Measurements from ENCODE around the gene ZNF580. TPM values are rescaled to one million over a fixed set of nuclear protein-coding genes. Genes with fewer than 3 reads are reported as not detected.

The ZNF580 gene
- total RNA-seq, 1 donor from 2014 or later = 30.7 TPM

GRCh38 chr19:55650126-55650557 is 9.3 kb downstream of the ZNF580 start:
- H3K9me3 ChIP-seq = no peaks in the 10 kb centered on the region
- peaks cover 20% of the 10 kb centered on the region for H3K4me1 ChIP-seq
- H3K27ac ChIP-seq = no peak overlapping the region
- H3K36me3 ChIP-seq = peaks cover 7% of the 10 kb centered on the region
- DNase-seq = no peak
- intact Hi-C loops (cut with DNase I) = no loop called here
- no peak for TF ChIP-seq CTCF (IDR thresholded peaks at IDR 0.05)
- no peaks in the 10 kb centered on the region for H3K27me3 ChIP-seq
- ATAC-seq = no peak
- no peak overlapping the region for H3K4me3 ChIP-seq

- TF ChIP-seq CTCF (IDR thresholded peaks at IDR 0.05) = no peak
- Histone ChIP-seq H3K4me3 (no peak overlapping the region), H3K4me1 (peaks cover 21% of the 10 kb centered on the region), H3K9me3 (no peaks in the 10 kb centered on the region), H3K27ac (no peak overlapping the region), H3K36me3 (peaks cover under 1% of the 10 kb centered on the region), H3K27me3 (no peaks in the 10 kb centered on the region)
- DNase-seq = no peak
- ATAC-seq = no peak
- intact Hi-C loops (cut with DNase I) = no loop called here
Measured at GRCh38 chr19:55650602-55651230, 9.9 kb downstream of the ZNF580 start.

- no peaks in the 10 kb centered on the region for H3K36me3 ChIP-seq
- no peak for ATAC-seq
- no peaks in the 10 kb centered on the region for H3K27me3 ChIP-seq
- no peaks in the 10 kb centered on the region for H3K9me3 ChIP-seq
- no peak for DNase-seq
- H3K4me3 ChIP-seq = no peak overlapping the region
- peaks cover 26% of the 10 kb centered on the region for H3K4me1 ChIP-seq
- no peak overlapping the region for H3K27ac ChIP-seq
- no peak for TF ChIP-seq CTCF (IDR thresholded peaks at IDR 0.05)
- intact Hi-C loops (cut with DNase I) = no loop called here
Measured at GRCh38 chr19:55651236-55651635, 10.4 kb downstream of the ZNF580 start.

GRCh38 chr19:55652311-55653128 is 11.7 kb downstream of the ZNF580 start:
- H3K36me3 ChIP-seq = no peaks in the 10 kb centered on the region
- no peak for TF ChIP-seq CTCF (IDR thresholded peaks at IDR 0.05)
- intact Hi-C loops (cut with DNase I) = no loop called here
- peaks cover 33% of the 10 kb centered on the region for H3K4me1 ChIP-seq
- H3K27ac ChIP-seq = no peak overlapping the region
- ATAC-seq = no peak
- H3K4me3 ChIP-seq = no peak overlapping the region
- no peaks in the 10 kb centered on the region for H3K27me3 ChIP-seq
- no peak for DNase-seq
- H3K9me3 ChIP-seq = no peaks in the 10 kb centered on the region

- intact Hi-C loops (cut with DNase I) = no loop called here
Measured at GRCh38 chr19:55653651-55654322, 13.0 kb downstream of the ZNF580 start.

More at GRCh38 chr19:55653651-55654322, 13.0 kb downstream of the ZNF580 start:
- H3K27ac ChIP-seq = peak overlapping the region; percentile 97
- ATAC-seq = peak; percentile 80
- no peaks in the 10 kb centered on the region for H3K27me3 ChIP-seq
- H3K36me3 ChIP-seq = no peaks in the 10 kb centered on the region
- peak; percentile 99 for DNase-seq
- H3K4me3 ChIP-seq = peak overlapping the region; percentile 81
- H3K4me1 ChIP-seq = peaks cover 41% of the 10 kb centered on the region
- H3K9me3 ChIP-seq = no peaks in the 10 kb centered on the region
- peak; percentile 94 for TF ChIP-seq CTCF (IDR thresholded peaks at IDR 0.05)

All from upper lobe of right lung (tissue), 1 donor.